H1 (cell line): ENCODE results near the gene JADE1. TPM values are rescaled to one million over a fixed set of nuclear protein-coding genes. Genes with fewer than 3 reads are reported as not detected.

Experiments used
- CTCF ChIA-PET: fragments of 300-600 bp; sonication (Branson Sonifier 250); formaldehyde crosslinking; loops from one replicate; lab custom pipeline; 2021; ENCODE audit not compliant: partially characterized antibody; lab: Charles Lee
- POLR2A ChIA-PET: fragments of 300-600 bp; sonication (Branson Sonifier 250); formaldehyde crosslinking; loops from one replicate; lab custom pipeline; 2021; ENCODE audit warnings: inconsistent platforms; ENCODE audit not compliant: partially characterized antibody; lab: Charles Lee
- DNase-seq, 2 experiments: peaks; one replicate each; pipeline versions ENCODE4 v3.0.0 to v3.0.0-alpha.2; 2010 to 2022; ENCODE audit warnings: low spot score in 2 of 2, low read depth in 1 of 2, mixed read lengths in 1 of 2
- FAIRE-seq: peaks from 2 replicates; lab custom pipeline; 2011; peaks lifted over from hg19 to GRCh38; lab: Jason Lieb, UNC
- H2AFZ ChIP-seq: 2 replicates; pipeline ENCODE4 v1.8.1; 2012; ENCODE audit warnings: low read length, inconsistent platforms
- H2AK5ac ChIP-seq: 2 replicates; pipeline ENCODE4 v1.6.1; 2013; ENCODE audit warnings: low read depth, low read length
- H2BK120ac ChIP-seq: replicated peaks from 2 replicates; pipeline ENCODE3; 2013; ENCODE audit warnings: low read depth, low read length, inconsistent platforms
- H2BK12ac ChIP-seq: 2 replicates; pipeline ENCODE4 v1.6.1; 2013; ENCODE audit warnings: low read depth, low read length
- H2BK15ac ChIP-seq: 2 replicates; pipeline ENCODE4 v1.6.1; 2013; ENCODE audit warnings: low read length
- H2BK20ac ChIP-seq: 2 replicates; pipeline ENCODE4 v1.6.1; 2013; ENCODE audit warnings: low read length
- H2BK5ac ChIP-seq: 2 replicates; pipeline ENCODE4 v1.6.1; 2013; ENCODE audit warnings: low read depth, low read length
- H3K14ac ChIP-seq: 2 replicates; pipeline ENCODE4 v1.6.1; 2013; ENCODE audit warnings: inconsistent platforms; ENCODE audit not compliant: insufficient read length
- H3K18ac ChIP-seq: 2 replicates; pipeline ENCODE4 v1.6.1; 2013; ENCODE audit warnings: low read length; ENCODE audit errors: extremely low read depth
- H3K23ac ChIP-seq: 2 replicates; pipeline ENCODE4 v1.6.1; 2013; ENCODE audit warnings: inconsistent platforms; ENCODE audit not compliant: insufficient read length
- H3K23me2 ChIP-seq: 2 replicates; pipeline ENCODE4 v1.6.1; 2013; ENCODE audit warnings: low read depth, low read length
- H3K27ac ChIP-seq: 2 replicates; pipeline ENCODE4 v1.6.1; 2011; ENCODE audit warnings: low read depth, low read length, inconsistent platforms
- H3K27me3 ChIP-seq, 4 experiments: replicated peaks in 1 of 4; 1 replicate in 1 of 4; 2 replicates in 3 of 4; pipeline versions ENCODE4 v1.6.1 to v1.8.1; 2011 to 2013; ENCODE audit warnings: low read length in 3 of 4, mild to moderate bottlenecking in 3 of 4, inconsistent platforms in 2 of 4, mixed read lengths in 2 of 4, moderate library complexity in 1 of 4; ENCODE audit not compliant: control insufficient read depth in 3 of 4, insufficient read depth in 3 of 4; ENCODE audit errors: extremely low read depth in 1 of 4
- H3K36me3 ChIP-seq, 4 experiments: 2 replicates each; pipeline versions ENCODE4 v1.6.1 to v1.8.1; 2011 to 2013; ENCODE audit warnings: mild to moderate bottlenecking in 4 of 4, low read length in 3 of 4, moderate library complexity in 2 of 4, control low read depth in 1 of 4, inconsistent platforms in 1 of 4; ENCODE audit not compliant: insufficient read depth in 4 of 4, control insufficient read depth in 2 of 4
- H3K4ac ChIP-seq: replicated peaks from 2 replicates; pipeline ENCODE3; 2013; ENCODE audit warnings: low read length, low read depth, mixed read lengths, inconsistent platforms; ENCODE audit not compliant: insufficient read length
- H3K4me1 ChIP-seq, 4 experiments: replicated peaks in 1 of 4; 1 replicate in 1 of 4; 2 replicates in 3 of 4; pipeline versions ENCODE4 v1.6.1 to v1.8.1; 2011 to 2013; ENCODE audit warnings: low read length in 3 of 4, inconsistent platforms in 2 of 4, mixed read lengths in 1 of 4; ENCODE audit not compliant: insufficient read depth in 4 of 4, control insufficient read depth in 3 of 4
- H3K4me2 ChIP-seq, 2 experiments: 2 replicates each; pipeline versions ENCODE4 v1.6.1 to v1.8.1; 2011 to 2013; ENCODE audit warnings: low read depth in 2 of 2, low read length in 2 of 2, control low read depth in 1 of 2, inconsistent platforms in 1 of 2, mild to moderate bottlenecking in 1 of 2; ENCODE audit not compliant: insufficient read depth in 1 of 2
- H3K4me3 ChIP-seq, 4 experiments: fragments of 200-600, 300-600 bp in 1 of 4; sonication (generic), shearing (Covaris generic), sonication (Bioruptor Twin) in 1 of 4; 2 replicates each; pipeline versions ENCODE4 v1.5.1 to v1.8.1; 2011 to 2016; ENCODE audit warnings: low read length in 4 of 4, low read depth in 3 of 4, control low read depth in 2 of 4, inconsistent platforms in 2 of 4, mild to moderate bottlenecking in 2 of 4, mixed read lengths in 1 of 4, moderate library complexity in 1 of 4; ENCODE audit not compliant: insufficient read depth in 2 of 4; ENCODE audit errors: extremely low read depth in 1 of 4
- H3K56ac ChIP-seq: replicated peaks from 2 replicates; pipeline ENCODE3; 2013; ENCODE audit warnings: low read depth, mild to moderate bottlenecking, mixed read lengths, low read length, inconsistent platforms; ENCODE audit not compliant: insufficient read length
- H3K79me1 ChIP-seq: 2 replicates; pipeline ENCODE4 v1.6.1; 2013; ENCODE audit warnings: low read depth, low read length, control low read depth
- H3K79me2 ChIP-seq, 2 experiments: 2 replicates each; pipeline versions ENCODE4 v1.6.1 to v1.8.1; 2012 to 2013; ENCODE audit warnings: low read length in 2 of 2, mild to moderate bottlenecking in 2 of 2, inconsistent platforms in 1 of 2; ENCODE audit not compliant: insufficient read depth in 2 of 2, control insufficient read depth in 1 of 2
- H3K9ac ChIP-seq, 4 experiments: replicated peaks in 1 of 4; 1 replicate in 1 of 4; 2 replicates in 3 of 4; pipeline versions ENCODE4 v1.6.1 to v1.8.1; 2011 to 2013; ENCODE audit warnings: low read depth in 3 of 4, low read length in 3 of 4, control low read depth in 2 of 4, mild to moderate bottlenecking in 2 of 4, moderate library complexity in 2 of 4, inconsistent platforms in 1 of 4; ENCODE audit errors: extremely low read depth in 1 of 4
- H3K9me3 ChIP-seq, 2 experiments: 2 replicates each; pipeline versions ENCODE4 v1.6.1 to v1.8.1; 2012 to 2013; ENCODE audit warnings: mild to moderate bottlenecking in 2 of 2, moderate library complexity in 2 of 2, control low read depth in 1 of 2, inconsistent platforms in 1 of 2, low read depth in 1 of 2, low read length in 1 of 2, mixed read lengths in 1 of 2; ENCODE audit not compliant: insufficient read depth in 2 of 2
- H4K20me1 ChIP-seq, 2 experiments: replicated peaks in 1 of 2; 2 replicates each; pipeline versions ENCODE3 to v1.8.1; 2011 to 2013; ENCODE audit warnings: inconsistent platforms in 2 of 2, low read length in 2 of 2, mild to moderate bottlenecking in 1 of 2; ENCODE audit not compliant: insufficient read depth in 2 of 2, control insufficient read depth in 1 of 2
- H4K5ac ChIP-seq: 2 replicates; pipeline ENCODE4 v1.6.1; 2013; ENCODE audit warnings: low read length, low read depth, mixed read lengths, inconsistent platforms; ENCODE audit not compliant: insufficient read length
- H4K8ac ChIP-seq: 2 replicates; pipeline ENCODE4 v1.8.0; 2013; ENCODE audit warnings: mild to moderate bottlenecking, moderate library complexity, low read length, inconsistent platforms; ENCODE audit not compliant: insufficient read depth; ENCODE audit errors: extremely low read depth
- H4K91ac ChIP-seq: replicated peaks from 2 replicates; pipeline ENCODE3; 2013; ENCODE audit warnings: low read length, mixed read lengths, inconsistent platforms; ENCODE audit not compliant: insufficient read length
- GTF2F1 ChIP-seq: IDR thresholded peaks from 2 replicates; pipeline ENCODE4 v1.6.1; 2012; ENCODE audit warnings: low read depth, low read length, improper control_type of control experiment, borderline replicate concordance
- POLR2A ChIP-seq, 2 experiments: IDR thresholded peaks; 1 replicate in 1 of 2; 2 replicates in 1 of 2; pipeline ENCODE4 v1.6.1; 2011; ENCODE audit warnings: low read depth in 2 of 2, low read length in 2 of 2, mild to moderate bottlenecking in 2 of 2; ENCODE audit errors: control extremely low read depth in 1 of 2
- POLR2AphosphoS5 ChIP-seq: IDR thresholded peaks from 2 replicates; pipeline ENCODE4 v1.6.1; 2011; ENCODE audit warnings: low read depth, low read length
- WGBS, 2 experiments: shearing (Covaris generic) in 1 of 2; methylation state at CpG; one replicate each; pipeline versions ENCODE4 v1.1.6 to v1.1.7; 2013 to 2015; ENCODE audit warnings: low lambda C conversion rate in 2 of 2, mixed read lengths in 2 of 2, inconsistent platforms in 1 of 2, low coverage in 1 of 2, missing lambda C conversion rate in 1 of 2; ENCODE audit not compliant: insufficient replicate concordance in 2 of 2, insufficient coverage in 1 of 2, insufficient read length in 1 of 2; ENCODE audit errors: extremely low coverage in 1 of 2, missing lambda C conversion rate in 1 of 2; 5-methylcytosine and 5-hydroxymethylcytosine counted together
- polyA plus RNA-seq, 7 experiments: library from polyadenylated mRNA; depleted of rRNA in 3 of 7; stranded (reverse) in 5 of 7; unstranded in 2 of 7; fragments of >200 nt in 5 of 7; fragments of 200-250 nt in 2 of 7; gene quantifications; 1 replicate in 5 of 7; 2 replicates in 1 of 7; 4 replicates in 1 of 7; pipeline versions ENCODE4 v1.2.1 to v1.2.3, GENCODE V29; 2011 to 2013; ENCODE audit warnings: missing spikeins in 2 of 7, mixed read lengths in 2 of 7
- total RNA-seq: library from RNA; stranded (reverse); fragmentation: NEBNext Ultra II Directional; extraction: Animal tissue kit (Norgen Biotek cat#: 25700); gene quantifications from 2 replicates; pipeline ENCODE4 v1.2.1, GENCODE V29; 2021

JADE1 gene
- total and polyA plus RNA-seq, 2 of the 8 experiments (the other 6 are each of a cell fraction or from before 2014, with no cell fraction given): 37.7 to 213 TPM

- Histone ChIP-seq H2AFZ (no peak overlapping the region), H3K4me2 (no peak overlapping the region), H4K20me1 (peaks cover 30 to 37% of the 10 kb centered on the region in 2 experiments), H3K27ac (no peak overlapping the region), H3K9me3 (no peaks in the 10 kb centered on the region), H2AK5ac (no peak overlapping the region), H3K18ac (no peak overlapping the region), H2BK15ac (no peak overlapping the region), H3K4me3 (no peak overlapping the region), H3K79me1 (peaks cover 8% of the 10 kb centered on the region; the same call in 1 of the 2 replicates), H2BK120ac (no peak overlapping the region), H4K5ac (no peak overlapping the region), H3K23me2 (no peaks in the 10 kb centered on the region), H4K8ac (no peak overlapping the region), H3K4ac (no peak overlapping the region), H3K23ac (no peak overlapping the region), H4K91ac (no peak overlapping the region), H2BK12ac (no peak overlapping the region), H3K79me2 (peaks cover 0 to 61% of the 10 kb centered on the region in 2 experiments; a peak in 3 of 4 replicates), H3K56ac (no peak overlapping the region), H2BK5ac (no peak overlapping the region), H3K9ac (no peak overlapping the region; a peak in 1 of 7 replicates), H3K14ac (no peak overlapping the region), H3K27me3 (no peaks in the 10 kb centered on the region), H3K4me1 (peaks cover 0 to 9% (median 5%) of the 10 kb centered on the region in 4 experiments; a peak in 6 of 7 replicates), H3K36me3 (peaks cover 50 to 100% (median 87%) of the 10 kb centered on the region in 4 experiments), H2BK20ac (no peak overlapping the region)
- WGBS, 2 experiments: 71% methylated on average over 2 of the region's 2 CpGs; no CpG with 5 or more reads in 1 of the 2 experiments
- ChIA-PET POLR2A (interaction anchor here (0.9 to 5.6 kb wide), 7 partner anchors 9 to 538 kb away, joined by 3 to 46 read pairs (median 4); no protein-coding TSS in a partner anchor), CTCF (interaction anchor here (0.8 to 1.5 kb wide), 2 partner anchors 9 to 12 kb away, joined by 3 to 5 read pairs; no protein-coding TSS in a partner anchor)
- peak; percentile 53; the same call in 1 of the 2 replicates for TF ChIP-seq POLR2AphosphoS5
- TF ChIP-seq POLR2A (IDR thresholded peaks at IDR 0.05; ENCODE audit: control extremely low read depth in 1 of 2, low read depth in 2 of 2, low read length in 2 of 2): peak; percentile 42 to 46; a peak in 2 of 3 replicates
- no peak for TF ChIP-seq GTF2F1
- FAIRE-seq (no peak), DNase-seq (no peak)
These were observed 55.6 kb downstream of the JADE1 start for GRCh38 chr4:128865132-128865531.
